ENCODE results near the gene FNBP1L.

- TF ChIP-seq, protein P1, sequence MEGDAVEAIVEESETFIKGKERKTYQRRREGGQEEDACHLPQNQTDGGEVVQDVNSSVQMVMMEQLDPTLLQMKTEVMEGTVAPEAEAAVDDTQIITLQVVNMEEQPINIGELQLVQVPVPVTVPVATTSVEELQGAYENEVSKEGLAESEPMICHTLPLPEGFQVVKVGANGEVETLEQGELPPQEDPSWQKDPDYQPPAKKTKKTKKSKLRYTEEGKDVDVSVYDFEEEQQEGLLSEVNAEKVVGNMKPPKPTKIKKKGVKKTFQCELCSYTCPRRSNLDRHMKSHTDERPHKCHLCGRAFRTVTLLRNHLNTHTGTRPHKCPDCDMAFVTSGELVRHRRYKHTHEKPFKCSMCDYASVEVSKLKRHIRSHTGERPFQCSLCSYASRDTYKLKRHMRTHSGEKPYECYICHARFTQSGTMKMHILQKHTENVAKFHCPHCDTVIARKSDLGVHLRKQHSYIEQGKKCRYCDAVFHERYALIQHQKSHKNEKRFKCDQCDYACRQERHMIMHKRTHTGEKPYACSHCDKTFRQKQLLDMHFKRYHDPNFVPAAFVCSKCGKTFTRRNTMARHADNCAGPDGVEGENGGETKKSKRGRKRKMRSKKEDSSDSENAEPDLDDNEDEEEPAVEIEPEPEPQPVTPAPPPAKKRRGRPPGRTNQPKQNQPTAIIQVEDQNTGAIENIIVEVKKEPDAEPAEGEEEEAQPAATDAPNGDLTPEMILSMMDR (conservative IDR thresholded peaks at IDR 0.05 in 1 of 2, IDR thresholded peaks at IDR 0.05 in 1 of 2; ENCODE audit: extremely low read depth in 1 of 2, insufficient read depth in 1 of 2, low read depth in 1 of 2, low read length in 2 of 2) = no peak
- TF ChIP-seq EZH2 (IDR thresholded peaks at IDR 0.05; ENCODE audit: borderline replicate concordance, low read length) = no peak
Measured at GRCh38 chr1:93399781-93400180, 48.1 kb upstream of the FNBP1L start.
